Upper lobe of left lung (tissue), 6 donors: Measurements from ENCODE around the gene MGAT5B. TPM values are rescaled to one million over a fixed set of nuclear protein-coding genes. Genes with fewer than 3 reads are reported as not detected.

Experiments
- ATAC-seq, 2 donors: fragments of 200-7000 bp; cut with Tn5 transposase; one replicate each; pipeline ENCODE4 v1.9.1; 2022; ENCODE audit warnings: mild to moderate bottlenecking in 2 of 2, moderate library complexity in 2 of 2; ENCODE audit not compliant: low FRiP score in 2 of 2
- DNase-seq, 2 donors: peaks; one replicate each; pipeline ENCODE4 v3.0.0-alpha.2; 2019 to 2020
- H3K27ac ChIP-seq, 4 donors: fragments of 200-600 bp; sonication (generic); one replicate each; pipeline ENCODE4 v1.5.1; 2016 to 2019
- H3K27me3 ChIP-seq, 4 donors: fragments of 200-600 bp; sonication (generic); one replicate each; pipeline ENCODE4 v1.5.1; 2017 to 2019
- H3K36me3 ChIP-seq, 4 donors: fragments of 200-600 bp; sonication (generic); one replicate each; pipeline ENCODE4 v1.5.1; 2016 to 2019
- H3K4me1 ChIP-seq, 4 donors: fragments of 200-600 bp; sonication (generic); one replicate each; pipeline ENCODE4 v1.5.1; 2018 to 2019
- H3K4me3 ChIP-seq, 4 donors: fragments of 200-600 bp; sonication (generic); one replicate each; pipeline ENCODE4 v1.5.1; 2017 to 2019; ENCODE audit warnings: mild to moderate bottlenecking in 2 of 4, moderate library complexity in 1 of 4
- H3K9me3 ChIP-seq, 4 donors: fragments of 200-600 bp; sonication (generic); one replicate each; pipeline ENCODE4 v1.5.1; 2018 to 2019
- CTCF ChIP-seq, 6 experiments: fragments of 450-650 bp in 4 of 6; fragments of 200-600 bp in 2 of 6; sonication (generic) in 2 of 6; IDR thresholded peaks; one replicate each; pipeline ENCODE4 v1.5.1; 2016 to 2019; ENCODE audit warnings: antibody characterized with exemption in 6 of 6
- EP300 ChIP-seq, 4 donors: sonication (generic); formaldehyde crosslinking; IDR thresholded peaks; one replicate each; pipeline ENCODE4 v1.5.1; 2017; ENCODE audit warnings: antibody characterized with exemption in 4 of 4, control low read depth in 2 of 4
- POLR2A ChIP-seq, 4 donors: fragments of 450-650 bp; IDR thresholded peaks; one replicate each; pipeline ENCODE4 v1.5.1; 2016 to 2017; ENCODE audit warnings: antibody characterized with exemption in 4 of 4, mild to moderate bottlenecking in 2 of 4
- POLR2AphosphoS5 ChIP-seq, 2 donors: sonication (generic); formaldehyde crosslinking; IDR thresholded peaks; one replicate each; pipeline ENCODE4 v1.5.1; 2017; ENCODE audit warnings: antibody characterized with exemption in 2 of 2
- WGBS, 2 donors: methylation state at CpG; one replicate each; pipeline ENCODE4 v1.1.5; 2017 to 2018; 5-methylcytosine and 5-hydroxymethylcytosine counted together
- total RNA-seq, 6 donors: library from RNA; depleted of rRNA in 4 of 6; stranded (reverse); fragments of >200 nt in 4 of 6; gene quantifications; one replicate each; pipeline versions ENCODE4 v1.1.0 to v1.2.1, GENCODE V29; 2016 to 2021
- donor health status: DM: no; HTN: no; CAD: no; lungs with moderate emphysema.
- donor health status: DM: no; HTN: yes; CAD: no; lungs with severe emphysema.

Gene MGAT5B
- total RNA-seq, 6 donors from 2014 or later: 0.20 to 3.0 (median 0.83) TPM

GRCh38 chr17:76962858-76963257 lies 94.7 kb downstream of the MGAT5B start:
- Histone ChIP-seq H3K27me3 (no peaks in the 10 kb centered on the region), H3K4me1 (no peaks in the 10 kb centered on the region), H3K27ac (no peak overlapping the region), H3K36me3 (no peaks in the 10 kb centered on the region), H3K4me3 (no peak overlapping the region), H3K9me3 (no peaks in the 10 kb centered on the region)
- WGBS, 2 donors: 81 to 88% methylated on average over 1 of the region's 1 CpG
- ATAC-seq: no peak
- DNase-seq: no peak
- no peak for TF ChIP-seq POLR2AphosphoS5 (IDR thresholded peaks at IDR 0.05)
- TF ChIP-seq CTCF (IDR thresholded peaks at IDR 0.05): no peak
- TF ChIP-seq POLR2A (IDR thresholded peaks at IDR 0.05): no peak
- no peak for TF ChIP-seq EP300 (IDR thresholded peaks at IDR 0.05)

- Histone ChIP-seq H3K27me3 (peaks cover 0 to 16% (median 7%) of the 10 kb centered on the region in 4 donors), H3K27ac (no peak overlapping the region), H3K9me3 (no peaks in the 10 kb centered on the region), H3K4me3 (no peak overlapping the region), H3K36me3 (no peaks in the 10 kb centered on the region), H3K4me1 (peaks cover 9 to 17% (median 15%) of the 10 kb centered on the region in 4 donors)
- TF ChIP-seq POLR2AphosphoS5 (IDR thresholded peaks at IDR 0.05): no peak
- no peak for TF ChIP-seq CTCF (IDR thresholded peaks at IDR 0.05)
- TF ChIP-seq EP300 (IDR thresholded peaks at IDR 0.05): no peak
- no peak for TF ChIP-seq POLR2A (IDR thresholded peaks at IDR 0.05)
- 90% methylated on average over 4 of the region's 4 CpGs for WGBS, 2 donors
- DNase-seq (no peak), ATAC-seq (no peak)
Measured at GRCh38 chr17:76966016-76966415, 97.8 kb downstream of the MGAT5B start.

DNA sequence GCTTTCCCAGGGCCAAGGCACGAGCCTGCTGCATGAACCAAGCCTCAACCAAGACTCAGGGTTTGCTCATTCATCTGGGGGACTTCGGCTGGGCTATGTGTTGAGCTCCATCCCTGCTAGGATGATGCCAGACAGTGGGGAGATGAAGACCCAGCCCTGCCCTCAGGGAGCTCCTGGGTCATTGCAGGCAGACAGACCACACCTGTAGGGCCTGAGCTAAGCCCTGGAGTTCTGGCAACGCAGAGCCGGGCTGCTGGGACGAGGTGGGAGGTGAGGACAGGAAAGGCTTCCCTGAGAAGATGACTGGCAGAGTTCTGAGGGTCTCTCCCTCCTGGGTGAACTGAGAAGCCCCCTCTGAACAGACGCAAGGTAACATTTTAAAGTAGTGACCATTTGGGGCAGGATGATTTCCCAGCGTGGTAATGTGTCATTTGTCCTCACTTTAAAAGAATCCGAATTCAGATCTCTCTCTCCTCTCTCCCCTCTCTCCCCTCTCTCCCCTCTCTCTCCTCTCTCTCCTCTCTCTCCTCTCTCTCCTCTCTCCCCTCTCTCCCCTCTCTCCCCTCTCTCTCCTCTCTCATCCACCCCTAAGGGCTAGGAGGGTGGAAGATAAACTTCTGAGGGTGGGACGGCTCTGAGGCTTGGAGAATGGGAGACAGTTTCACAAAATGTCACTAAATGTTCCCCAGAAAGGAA lies 98.4 kb downstream of the MGAT5B start:
- WGBS, 2 donors: 81 to 82% methylated on average over 7 to 9 of the region's 9 CpGs
- Histone ChIP-seq H3K27ac (no peak overlapping the region), H3K4me1 (peaks cover 9 to 17% (median 15%) of the 10 kb centered on the region in 4 donors), H3K4me3 (no peak overlapping the region), H3K27me3 (peaks cover 0 to 16% (median 7%) of the 10 kb centered on the region in 4 donors), H3K36me3 (no peaks in the 10 kb centered on the region), H3K9me3 (no peaks in the 10 kb centered on the region)
- DNase-seq (no peak), ATAC-seq (no peak)
- TF ChIP-seq POLR2AphosphoS5 (IDR thresholded peaks at IDR 0.05) (no peak), EP300 (IDR thresholded peaks at IDR 0.05) (no peak), CTCF (IDR thresholded peaks at IDR 0.05) (no peak), POLR2A (IDR thresholded peaks at IDR 0.05) (no peak)

GRCh38 chr17:76967762-76968161 lies 99.6 kb downstream of the MGAT5B start:
- TF ChIP-seq POLR2AphosphoS5 (IDR thresholded peaks at IDR 0.05) (no peak), POLR2A (IDR thresholded peaks at IDR 0.05) (no peak), EP300 (IDR thresholded peaks at IDR 0.05) (no peak), CTCF (IDR thresholded peaks at IDR 0.05) (no peak)
- no peak for ATAC-seq
- no peak overlapping the region for H3K4me3 ChIP-seq
- peaks cover 0 to 16% (median 7%) of the 10 kb centered on the region in 4 donors for H3K27me3 ChIP-seq
- no peak for DNase-seq
- no peaks in the 10 kb centered on the region for H3K36me3 ChIP-seq
- H3K9me3 ChIP-seq: no peaks in the 10 kb centered on the region
- H3K4me1 ChIP-seq: peaks cover 9 to 17% (median 15%) of the 10 kb centered on the region in 4 donors
- no peak overlapping the region for H3K27ac ChIP-seq
- WGBS, 2 donors: 94 to 96% methylated on average over 4 of the region's 4 CpGs
